HG03175 (cell line): ENCODE results near the gene TMCO4.
"Not testable (repeated sequence)": the region's sequence is repeated elsewhere in the genome, so short reads cannot be mapped to it uniquely, and the experiment has no call there.

Experiments
- ATAC-seq: cut with Tn5 transposase; IDR thresholded peaks from one replicate; pipeline ENCODE4 v1.9.1; 2021; ENCODE audit warnings: mild to moderate bottlenecking, moderate library complexity; ENCODE audit not compliant: unreplicated experiment

The TMCO4 gene

GRCh38 chr1:19814244-19814661 lies 14.5 kb upstream of the TMCO4 start:
- ATAC-seq, result no peak

DNA sequence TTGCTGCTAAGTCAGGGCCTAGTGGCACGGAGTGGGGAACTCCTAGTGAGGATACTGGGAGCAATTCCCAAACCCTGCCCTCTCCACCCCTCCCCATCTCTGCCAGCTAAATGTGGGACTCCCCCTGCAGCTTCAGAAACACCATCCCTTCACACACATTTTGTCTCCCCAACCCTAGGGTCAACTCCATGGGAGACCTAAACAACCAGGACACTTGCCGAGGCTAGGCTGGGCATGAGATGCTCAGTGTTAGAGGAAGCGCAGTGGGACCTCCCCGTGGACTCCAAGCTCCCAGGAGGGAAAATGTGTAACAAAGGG lies 13.9 kb upstream of the TMCO4 start:
- no peak for ATAC-seq

GRCh38 chr1:19812875-19813642 lies 13.3 kb upstream of the TMCO4 start:
- ATAC-seq, result no peak

GRCh38 chr1:19811206-19811851 lies 11.6 kb upstream of the TMCO4 start:
- no peak for ATAC-seq

GRCh38 chr1:19809044-19809750 lies 9.5 kb upstream of the TMCO4 start:
- ATAC-seq, result no peak

DNA sequence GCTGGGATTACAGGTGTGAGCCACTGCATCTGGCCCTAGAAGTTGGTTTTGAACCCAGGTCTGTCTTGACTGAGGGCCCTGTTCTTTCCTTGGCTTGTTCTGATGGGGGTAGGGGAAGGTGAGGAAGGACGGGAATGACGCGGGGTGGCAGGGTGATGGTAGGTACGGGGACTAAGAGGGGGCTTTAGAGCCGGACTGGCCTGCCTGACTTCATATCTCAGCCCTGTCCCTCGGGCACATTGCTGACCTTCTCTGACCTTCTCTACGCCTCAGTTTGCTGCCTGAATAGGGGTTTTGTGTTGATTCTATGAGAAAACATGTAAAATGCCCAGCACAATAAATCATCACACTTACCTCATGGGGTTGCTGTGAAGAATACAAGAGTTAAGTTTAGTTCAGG lies 8.6 kb upstream of the TMCO4 start:
- no peak for ATAC-seq

- no peak for ATAC-seq
Observed at GRCh38 chr1:19804831-19805251, 5.1 kb upstream of the TMCO4 start.

GRCh38 chr1:19802269-19802668 lies 2.6 kb upstream of the TMCO4 start:
- ATAC-seq, result no peak

GRCh38 chr1:19800076-19800804 lies 524 bp upstream of the TMCO4 start:
- ATAC-seq, result peak; percentile 50

- no peak for ATAC-seq
Observed at GRCh38 chr1:19798486-19799229, 1.1 kb downstream of the TMCO4 start.

DNA sequence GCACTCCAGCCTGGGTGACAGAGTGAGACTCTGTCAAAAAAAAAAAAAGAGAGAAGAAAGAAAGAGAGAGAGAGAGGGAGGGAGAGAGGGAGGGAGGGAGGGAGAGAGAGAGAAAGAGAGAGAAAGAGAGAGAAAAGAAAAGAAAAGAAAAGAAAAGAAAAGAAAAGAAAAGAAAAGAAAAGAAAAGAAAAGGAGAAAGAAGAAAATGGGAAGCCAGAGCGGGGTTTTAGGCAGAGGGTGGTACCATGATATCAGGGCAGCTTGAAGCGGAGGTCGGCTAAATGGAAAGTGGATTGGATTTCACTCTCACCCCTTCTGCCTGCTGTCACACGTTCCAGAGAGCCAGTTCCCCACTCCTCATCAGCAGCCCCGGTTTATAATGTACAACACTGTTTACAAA lies 1.9 kb downstream of the TMCO4 start:
- ATAC-seq, result no peak

DNA sequence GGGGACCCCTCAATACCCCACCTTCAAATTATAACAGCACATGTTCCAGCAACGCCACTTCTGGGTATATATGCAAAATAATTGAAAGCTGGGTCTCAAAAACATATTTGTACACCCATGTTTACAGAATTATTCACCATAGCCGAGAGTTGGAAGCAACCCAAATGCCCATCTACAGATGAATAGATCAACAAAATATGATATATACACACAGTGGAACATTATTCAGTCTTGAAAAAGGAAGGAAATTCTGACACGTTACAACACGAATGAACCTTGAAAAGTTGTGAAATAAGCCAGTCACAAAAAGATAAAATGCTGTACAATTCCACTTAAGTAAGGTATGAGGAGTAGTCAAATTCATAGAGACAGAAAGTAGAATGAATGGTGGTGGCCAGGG lies 5.1 kb downstream of the TMCO4 start:
- ATAC-seq, result no peak

DNA sequence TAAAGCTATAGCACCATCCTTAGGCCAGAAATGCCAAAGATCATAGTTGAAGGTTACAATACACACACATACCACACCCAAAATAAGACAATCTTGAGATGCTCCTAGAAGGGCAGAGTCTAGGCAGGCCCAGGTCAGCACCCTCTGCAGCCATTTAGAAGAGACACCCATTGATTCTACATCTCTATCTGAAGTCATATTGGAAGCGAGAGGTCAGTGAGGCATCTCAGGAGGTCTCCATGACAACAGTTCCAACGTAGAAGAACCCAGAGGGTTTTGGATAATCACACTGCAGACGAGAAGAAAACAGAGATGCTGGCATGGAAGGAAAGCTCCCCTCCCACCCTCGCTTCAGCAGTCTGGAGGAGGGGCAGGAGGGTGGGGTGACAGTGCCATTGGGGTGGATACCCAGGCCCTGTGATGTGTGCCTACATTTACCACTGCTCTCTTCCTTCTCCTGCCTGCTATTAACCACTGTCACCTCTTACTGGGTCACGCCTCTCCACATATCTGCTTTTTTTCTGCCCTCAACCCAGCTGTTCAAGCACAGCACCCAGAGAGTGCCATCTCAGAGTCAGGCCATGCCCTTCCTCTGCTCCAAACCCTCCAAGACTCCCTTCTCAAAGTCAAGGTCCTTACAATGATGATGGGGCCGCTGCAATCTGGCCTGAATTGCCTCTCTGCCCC lies 6.2 kb downstream of the TMCO4 start:
- no peak for ATAC-seq

DNA sequence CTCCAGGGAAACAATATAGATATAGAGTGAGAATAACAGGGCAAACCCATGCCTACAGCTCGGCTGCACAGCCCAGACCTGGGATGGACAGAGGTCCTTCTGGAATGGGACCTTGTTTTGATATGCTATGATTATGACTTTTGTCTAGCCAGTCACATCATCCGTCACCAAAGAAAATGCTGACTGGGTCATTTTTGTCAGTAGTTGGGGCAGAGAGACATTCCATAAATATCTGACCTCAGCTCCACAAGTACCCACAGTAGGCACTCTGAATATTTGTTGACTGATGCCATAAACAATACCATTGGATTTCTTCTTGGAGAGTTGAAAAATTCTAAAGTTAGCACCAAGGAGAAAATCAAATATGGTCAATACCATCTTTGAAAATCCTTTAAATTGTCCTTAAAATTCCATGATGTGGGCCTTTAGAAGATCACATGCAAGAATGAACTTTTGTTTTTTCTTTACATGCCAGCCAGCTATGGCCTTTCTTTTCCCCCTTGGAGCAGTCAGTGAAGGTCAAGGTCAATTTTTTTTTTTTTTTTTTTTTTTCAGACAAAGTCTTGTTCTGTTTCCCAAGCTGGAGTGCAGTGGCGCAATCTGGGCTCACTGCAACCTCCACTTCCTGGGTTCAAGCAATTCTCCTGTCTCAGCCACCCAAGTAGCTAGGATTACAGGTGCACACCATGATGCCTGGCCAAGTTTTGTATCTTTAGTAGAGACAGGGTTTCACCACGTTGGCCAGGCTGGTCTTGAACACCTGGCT lies 7.3 kb downstream of the TMCO4 start:
- no peak for ATAC-seq

GRCh38 chr1:19790061-19790975 lies 9.4 kb downstream of the TMCO4 start:
- not testable (repeated sequence) for ATAC-seq

DNA sequence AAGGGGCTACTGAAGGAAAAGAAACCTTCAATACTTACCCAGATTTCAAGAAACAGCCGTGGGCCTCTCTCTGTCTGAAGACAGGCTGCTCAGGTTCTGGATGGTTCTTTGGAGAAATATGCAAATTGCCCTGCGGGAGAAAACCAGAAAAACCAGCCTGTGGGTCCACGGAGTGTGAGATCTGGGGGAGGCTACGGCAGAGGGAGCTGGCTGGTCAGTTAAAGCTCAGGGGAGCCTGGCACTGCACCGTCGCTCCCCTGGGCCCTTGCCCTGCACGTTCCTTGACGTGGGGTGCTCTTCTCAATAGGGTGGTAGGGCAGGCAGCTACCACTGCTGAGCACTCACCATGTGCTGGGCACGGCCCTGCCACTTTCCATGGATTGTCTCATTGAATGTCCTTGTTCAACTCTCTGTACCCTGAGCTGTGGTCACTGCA lies 12.7 kb downstream of the TMCO4 start:
- ATAC-seq, result no peak

GRCh38 chr1:19785660-19786059 lies 14.1 kb downstream of the TMCO4 start:
- no peak for ATAC-seq

DNA sequence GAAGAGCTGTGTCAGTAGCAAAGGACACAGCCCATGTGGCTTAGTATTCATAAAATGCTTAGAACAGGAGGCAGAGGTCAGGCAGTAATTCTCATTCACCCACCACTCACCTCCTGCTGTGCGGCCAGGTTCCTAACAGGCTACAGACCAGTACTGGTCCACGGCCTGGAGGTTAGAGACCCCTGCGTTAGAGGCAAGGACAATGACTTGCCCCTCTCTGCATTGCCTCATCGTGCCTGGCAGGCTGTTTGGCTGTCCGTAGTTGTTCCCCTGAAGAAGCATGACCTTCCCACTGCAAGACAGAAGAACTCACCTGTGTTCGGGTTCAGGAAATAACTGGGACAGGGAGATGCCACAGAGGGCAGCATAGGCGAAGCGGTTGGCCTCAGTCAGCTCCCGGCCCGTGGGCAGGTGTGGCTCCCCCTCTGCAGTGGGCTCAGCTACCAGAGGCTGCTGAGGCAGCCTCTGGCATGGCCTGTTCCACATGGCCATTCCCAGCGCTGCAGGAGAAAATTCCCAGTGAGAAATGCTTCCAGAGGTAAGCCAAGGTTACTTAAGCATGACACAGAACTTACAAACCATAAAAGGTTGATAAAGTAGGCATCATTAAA lies 19.3 kb downstream of the TMCO4 start:
- ATAC-seq, result no peak
